H1 (cell line): ENCODE data around the gene OTC. TPM values are rescaled to one million over a fixed set of nuclear protein-coding genes. Genes with fewer than 3 reads are reported as not detected.

ENCODE experiments used
- CBX5 ChIP-seq: fragments of 300-800, 300-1000 bp; sonication (generic); IDR thresholded peaks from 2 replicates; pipeline ENCODE4 v1.7.1; 2016; ENCODE audit warnings: antibody characterized with exemption, low read length, low read depth
- KDM5A ChIP-seq: fragments of 200-600 bp; IDR thresholded peaks from 2 replicates; pipeline ENCODE4 v1.7.1; 2012; ENCODE audit warnings: mild to moderate bottlenecking, low read length, inconsistent platforms, mixed read lengths
- RAD21 ChIP-seq, 2 experiments: IDR thresholded peaks in 1 of 2; conservative IDR thresholded peaks in 1 of 2; 2 replicates each; pipeline ENCODE4 v1.6.1; 2011; ENCODE audit warnings: low read depth in 2 of 2, low read length in 2 of 2, improper control_type of control experiment in 1 of 2, inconsistent platforms in 1 of 2, mild to moderate bottlenecking in 1 of 2, moderate library complexity in 1 of 2
- SIN3A ChIP-seq, 2 experiments: IDR thresholded peaks in 1 of 2; conservative IDR thresholded peaks in 1 of 2; 2 replicates each; pipeline ENCODE4 v1.6.1; 2011 to 2012; ENCODE audit warnings: low read length in 2 of 2, improper control_type of control experiment in 1 of 2, low read depth in 1 of 2, mild to moderate bottlenecking in 1 of 2
- polyA plus RNA-seq, 7 experiments: library from polyadenylated mRNA; depleted of rRNA in 3 of 7; stranded (reverse) in 5 of 7; unstranded in 2 of 7; fragments of >200 nt in 5 of 7; fragments of 200-250 nt in 2 of 7; gene quantifications; 1 replicate in 5 of 7; 2 replicates in 1 of 7; 4 replicates in 1 of 7; pipeline versions ENCODE4 v1.2.1 to v1.2.3, GENCODE V29; 2011 to 2013; ENCODE audit warnings: missing spikeins in 2 of 7, mixed read lengths in 2 of 7
- total RNA-seq: library from RNA; stranded (reverse); fragmentation: NEBNext Ultra II Directional; extraction: Animal tissue kit (Norgen Biotek cat#: 25700); gene quantifications from 2 replicates; pipeline ENCODE4 v1.2.1, GENCODE V29; 2021
- TF ChIP-seq, protein P1 (sequence below): IDR thresholded peaks from 2 replicates; pipeline ENCODE4 v1.6.1; 2011; ENCODE audit warnings: low read length, improper control_type of control experiment

The OTC gene
- total and polyA plus RNA-seq, 2 of the 8 experiments (the other 6 are each of a cell fraction or from before 2014, with no cell fraction given): not detected

DNA sequence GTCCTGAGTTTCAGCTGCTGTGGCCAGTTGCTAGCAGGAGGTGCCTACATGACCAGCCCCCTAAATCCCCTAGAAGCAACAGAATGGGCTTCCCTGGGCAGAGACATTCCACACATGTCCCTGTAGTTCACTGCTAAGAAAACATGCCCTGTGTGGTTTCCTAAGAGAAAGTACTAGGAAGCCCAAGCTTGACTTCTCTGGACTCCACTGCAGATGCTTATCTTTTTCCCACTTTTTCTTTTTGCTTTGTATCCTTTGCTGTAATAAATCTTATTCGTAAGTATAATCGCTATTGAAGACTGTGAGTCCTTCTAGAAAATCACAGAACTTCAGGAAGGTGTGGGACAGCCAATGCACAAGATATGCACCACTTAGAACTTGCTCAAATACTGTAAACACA, 40.7 kb upstream of the OTC start (continued):
- TF ChIP-seq CBX5 (no peak), SIN3A (conservative IDR thresholded peaks at IDR 0.05 in 1 of 2, IDR thresholded peaks at IDR 0.05 in 1 of 2; ENCODE audit: low read depth in 1 of 2, low read length in 2 of 2) (no peak), KDM5A (no peak), RAD21 (IDR thresholded peaks at IDR 0.05 in 1 of 2, conservative IDR thresholded peaks at IDR 0.05 in 1 of 2; ENCODE audit: low read depth in 2 of 2, low read length in 2 of 2) (no peak)
- TF ChIP-seq, protein P1, sequence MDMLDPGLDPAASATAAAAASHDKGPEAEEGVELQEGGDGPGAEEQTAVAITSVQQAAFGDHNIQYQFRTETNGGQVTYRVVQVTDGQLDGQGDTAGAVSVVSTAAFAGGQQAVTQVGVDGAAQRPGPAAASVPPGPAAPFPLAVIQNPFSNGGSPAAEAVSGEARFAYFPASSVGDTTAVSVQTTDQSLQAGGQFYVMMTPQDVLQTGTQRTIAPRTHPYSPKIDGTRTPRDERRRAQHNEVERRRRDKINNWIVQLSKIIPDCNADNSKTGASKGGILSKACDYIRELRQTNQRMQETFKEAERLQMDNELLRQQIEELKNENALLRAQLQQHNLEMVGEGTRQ: no peak
